GM18511 (cell line): ENCODE results near the gene HK1.

ENCODE experiments used
- ATAC-seq: cut with Tn5 transposase; IDR thresholded peaks from one replicate; pipeline ENCODE4 v1.9.1; 2021; ENCODE audit warnings: mild to moderate bottlenecking, moderate library complexity; ENCODE audit not compliant: unreplicated experiment

Gene HK1

GRCh38 chr10:69345402-69345801 is 67.1 kb downstream of the HK1 start:
- ATAC-seq, result no peak

- no peak for ATAC-seq
Observed at GRCh38 chr10:69345890-69346474, 67.7 kb downstream of the HK1 start.

GRCh38 chr10:69346776-69347175 is 68.5 kb downstream of the HK1 start:
- no peak for ATAC-seq

GRCh38 chr10:69348816-69349541 is 70.7 kb downstream of the HK1 start:
- ATAC-seq, result no peak

GRCh38 chr10:69349542-69349888 is 71.2 kb downstream of the HK1 start:
- no peak for ATAC-seq

- no peak for ATAC-seq
Observed at GRCh38 chr10:69351589-69351988, 73.3 kb downstream of the HK1 start.

GRCh38 chr10:69352569-69353264 is 74.4 kb downstream of the HK1 start:
- no peak for ATAC-seq

GRCh38 chr10:69353977-69354635 is 75.8 kb downstream of the HK1 start:
- no peak for ATAC-seq

GRCh38 chr10:69356187-69356586 is 77.9 kb downstream of the HK1 start:
- no peak for ATAC-seq

GRCh38 chr10:69358148-69358795 is 80.0 kb downstream of the HK1 start:
- ATAC-seq, result no peak

- ATAC-seq, result no peak
Observed at GRCh38 chr10:69359148-69359547, 80.9 kb downstream of the HK1 start.

- no peak for ATAC-seq
Observed at GRCh38 chr10:69359594-69359993, 81.3 kb downstream of the HK1 start.

- ATAC-seq, result no peak
Observed at GRCh38 chr10:69360485-69361302, 82.4 kb downstream of the HK1 start.

GRCh38 chr10:69361303-69361614 is 83.0 kb downstream of the HK1 start:
- ATAC-seq, result no peak

GRCh38 chr10:69362471-69362954 is 84.2 kb downstream of the HK1 start:
- no peak for ATAC-seq

- ATAC-seq, result no peak
Observed at GRCh38 chr10:69363666-69364065, 85.4 kb downstream of the HK1 start.

GRCh38 chr10:69364232-69364940 is 86.1 kb downstream of the HK1 start:
- no peak for ATAC-seq

- no peak for ATAC-seq
Observed at GRCh38 chr10:69366738-69367137, 88.4 kb downstream of the HK1 start.

GRCh38 chr10:69367469-69367868 is 89.2 kb downstream of the HK1 start:
- ATAC-seq, result no peak
